PC-9 (cell line): ENCODE data around the gene TAS2R3.

Source experiments
- EZH2 ChIP-seq: fragments of 200-600 bp; sonication (generic); IDR thresholded peaks from 2 replicates; pipeline ENCODE4 v1.8.0; 2017; ENCODE audit warnings: antibody characterized with exemption, low read depth
- TF ChIP-seq, protein P1 (sequence below): fragments of 200-600 bp; sonication (generic); conservative IDR thresholded peaks from 2 replicates; pipeline ENCODE4 v1.6.1; 2017; ENCODE audit warnings: mixed run types, antibody characterized with exemption, mild to moderate bottlenecking, moderate library complexity

DNA sequence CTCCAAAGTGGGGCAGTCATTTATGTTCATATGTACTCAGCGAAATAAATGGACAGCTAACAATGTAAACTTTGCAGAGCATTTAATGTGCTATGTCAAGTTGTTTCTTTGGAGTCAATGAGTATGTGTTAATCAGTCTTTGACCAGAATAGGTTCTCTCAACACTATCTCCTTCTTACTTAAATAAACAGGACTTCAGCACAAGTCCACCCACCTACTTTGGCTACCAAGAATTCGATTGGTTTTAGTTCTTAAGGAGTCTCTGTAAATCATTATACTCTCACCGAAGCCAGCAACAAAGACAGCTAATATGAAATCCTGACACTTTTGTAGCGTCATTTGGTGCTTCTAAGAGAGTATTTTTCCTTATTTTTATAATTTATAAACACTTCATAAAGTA, 48.9 kb upstream of the TAS2R3 start:
- TF ChIP-seq, protein P1, sequence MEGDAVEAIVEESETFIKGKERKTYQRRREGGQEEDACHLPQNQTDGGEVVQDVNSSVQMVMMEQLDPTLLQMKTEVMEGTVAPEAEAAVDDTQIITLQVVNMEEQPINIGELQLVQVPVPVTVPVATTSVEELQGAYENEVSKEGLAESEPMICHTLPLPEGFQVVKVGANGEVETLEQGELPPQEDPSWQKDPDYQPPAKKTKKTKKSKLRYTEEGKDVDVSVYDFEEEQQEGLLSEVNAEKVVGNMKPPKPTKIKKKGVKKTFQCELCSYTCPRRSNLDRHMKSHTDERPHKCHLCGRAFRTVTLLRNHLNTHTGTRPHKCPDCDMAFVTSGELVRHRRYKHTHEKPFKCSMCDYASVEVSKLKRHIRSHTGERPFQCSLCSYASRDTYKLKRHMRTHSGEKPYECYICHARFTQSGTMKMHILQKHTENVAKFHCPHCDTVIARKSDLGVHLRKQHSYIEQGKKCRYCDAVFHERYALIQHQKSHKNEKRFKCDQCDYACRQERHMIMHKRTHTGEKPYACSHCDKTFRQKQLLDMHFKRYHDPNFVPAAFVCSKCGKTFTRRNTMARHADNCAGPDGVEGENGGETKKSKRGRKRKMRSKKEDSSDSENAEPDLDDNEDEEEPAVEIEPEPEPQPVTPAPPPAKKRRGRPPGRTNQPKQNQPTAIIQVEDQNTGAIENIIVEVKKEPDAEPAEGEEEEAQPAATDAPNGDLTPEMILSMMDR: no peak
- no peak for TF ChIP-seq EZH2
